Motor neuron (in vitro differentiated cells): ENCODE measurements around the gene PKNOX2. TPM values are rescaled to one million over a fixed set of nuclear protein-coding genes. Genes with fewer than 3 reads are reported as not detected.
A peak's percentile ranks its signal among the peaks of the same experiment; 100 is the strongest.

Source experiments
- ATAC-seq, 8 experiments: fragments of 200-7000 bp; cut with Tn5 transposase; replicated peaks in 6 of 8; 2 replicates each; pipeline ENCODE4 v1.8.0; 2021; ENCODE audit warnings: mild to moderate bottlenecking in 8 of 8, moderate library complexity in 8 of 8
- H3K27ac ChIP-seq, 2 donors: fragments of 250-450 bp; sonication (Bioruptor Pico); 2 replicates each; pipeline ENCODE4 v1.9.0; 2021; ENCODE audit warnings: antibody characterized with exemption in 2 of 2, mild to moderate bottlenecking in 2 of 2, moderate library complexity in 1 of 2
- H3K4me1 ChIP-seq, 2 donors: fragments of 250-450 bp; sonication (Bioruptor Pico); replicated peaks in 1 of 2; 2 replicates each; pipeline ENCODE4 v1.6.1; 2021; ENCODE audit warnings: antibody characterized with exemption in 2 of 2, mild to moderate bottlenecking in 2 of 2, moderate library complexity in 1 of 2
- H3K4me3 ChIP-seq, 5 donors: fragments of 250-450 bp; sonication (Bioruptor Pico); 2 replicates each; pipeline ENCODE4 v1.9.0; 2021; ENCODE audit warnings: antibody characterized with exemption in 5 of 5, mild to moderate bottlenecking in 5 of 5, moderate library complexity in 4 of 5
- WGBS, 10 experiments: fragments of 450-650 bp; shearing (Covaris generic); methylation state at CpG; one replicate each; pipeline ENCODE4 v1.0.0; 2022; 5-methylcytosine and 5-hydroxymethylcytosine counted together
- in situ Hi-C, 9 experiments: fragments of 400-800 bp; cut with MboI; loops; one replicate each; pipeline ENCODE4 v1.15.0; 2021; ENCODE audit warnings: low sequenced_read_pairs in 9 of 9, low pct_unique_long_range_greater_than_20kb in 2 of 9; ENCODE audit not compliant: unreplicated experiment in 9 of 9
- total RNA-seq, 8 experiments: library from RNA; unstranded; fragments of 300-600 nt; gene quantifications; 2 replicates each; pipeline versions ENCODE4 v1.2.3 to v1.2.4, GENCODE V29; 2022

The PKNOX2 gene
- total RNA-seq, 8 experiments from 2014 or later: 0.25 to 18.0 (median 9.1) TPM

- no peak overlapping the region for H3K4me3 ChIP-seq
- 42 to 100% (median 100%) methylated on average over 1 to 4 of the region's 5 CpGs; no CpG with 5 or more reads in 7 of the 10 experiments for WGBS, 10 experiments
- ATAC-seq: no peak
- H3K27ac ChIP-seq: no peak overlapping the region
- in situ Hi-C loops: no loop called here
- peaks cover 22 to 37% of the 10 kb centered on the region in 2 donors for H3K4me1 ChIP-seq
Observed at GRCh38 chr11:125308246-125308645, 143.7 kb downstream of the PKNOX2 start.

- WGBS, 10 experiments: 30 to 100% (median 90%) methylated on average over 1 to 6 of the region's 12 CpGs; no CpG with 5 or more reads in 6 of the 10 experiments
- no peak overlapping the region for H3K4me3 ChIP-seq
- in situ Hi-C loops: no loop called here
- ATAC-seq: no peak
- peaks cover 19 to 20% of the 10 kb centered on the region in 2 donors for H3K4me1 ChIP-seq
- no peak overlapping the region for H3K27ac ChIP-seq
Observed at GRCh38 chr11:125312391-125312790, 147.8 kb downstream of the PKNOX2 start.

- ATAC-seq: no peak
- 63 to 95% (median 84%) methylated on average over 3 to 8 of the region's 9 CpGs; no CpG with 5 or more reads in 3 of the 10 experiments for WGBS, 10 experiments
- no peak overlapping the region for H3K27ac ChIP-seq
- no peak overlapping the region for H3K4me3 ChIP-seq
- in situ Hi-C loops: no loop called here
- H3K4me1 ChIP-seq: peaks cover 19 to 20% of the 10 kb centered on the region in 2 donors
Observed at GRCh38 chr11:125312812-125313211, 148.3 kb downstream of the PKNOX2 start.

- WGBS, 10 experiments: 20 to 96% (median 80%) methylated on average over 3 to 8 of the region's 9 CpGs; no CpG with 5 or more reads in 2 of the 10 experiments
- H3K27ac ChIP-seq: no peak overlapping the region
- peak in 7 of 8 experiments; percentile 8 to 56 (median 34) for ATAC-seq
- H3K4me3 ChIP-seq: no peak overlapping the region
- H3K4me1 ChIP-seq: peaks cover 19 to 20% of the 10 kb centered on the region in 2 donors
- in situ Hi-C loops: no loop called here
Observed at GRCh38 chr11:125313271-125314219, 149.0 kb downstream of the PKNOX2 start.

- peaks cover 19 to 20% of the 10 kb centered on the region in 2 donors for H3K4me1 ChIP-seq
- in situ Hi-C loops: no loop called here
- no peak overlapping the region for H3K4me3 ChIP-seq
- H3K27ac ChIP-seq: peak overlapping the region in 1 of 2 donors; percentile 32
- WGBS, 10 experiments: 20 to 75% (median 40%) methylated on average over 1 to 11 of the region's 17 CpGs; no CpG with 5 or more reads in 5 of the 10 experiments
- ATAC-seq: peak in 5 of 8 experiments; percentile 4 to 61 (median 49)
Observed at GRCh38 chr11:125314276-125315078, 149.9 kb downstream of the PKNOX2 start.

- in situ Hi-C loops: no loop called here
- Histone ChIP-seq H3K4me1 (peaks cover 20 to 22% of the 10 kb centered on the region in 2 donors), H3K4me3 (no peak overlapping the region), H3K27ac (peak overlapping the region in 1 of 2 donors; percentile 32)
- WGBS, 10 experiments: 0 to 100% (median 50%) methylated on average over 1 to 4 of the region's 7 CpGs; no CpG with 5 or more reads in 3 of the 10 experiments
- ATAC-seq: peak in 5 of 8 experiments; percentile 53 to 75 (median 68)
Observed at GRCh38 chr11:125315079-125315740, 150.7 kb downstream of the PKNOX2 start.

GRCh38 chr11:125317416-125317815 lies 152.9 kb downstream of the PKNOX2 start:
- H3K4me3 ChIP-seq: no peak overlapping the region
- 0 to 63% (median 50%) methylated on average over 1 to 2 of the region's 2 CpGs; no CpG with 5 or more reads in 1 of the 10 experiments for WGBS, 10 experiments
- in situ Hi-C loops: no loop called here
- no peak overlapping the region for H3K27ac ChIP-seq
- H3K4me1 ChIP-seq: peaks cover 24 to 36% of the 10 kb centered on the region in 2 donors
- no peak for ATAC-seq

- peaks cover 30 to 49% of the 10 kb centered on the region in 2 donors for H3K4me1 ChIP-seq
- ATAC-seq: no peak
- in situ Hi-C loops: no loop called here
- H3K4me3 ChIP-seq: no peak overlapping the region
- no peak overlapping the region for H3K27ac ChIP-seq
- 60 to 100% (median 83%) methylated on average over 1 of the region's 1 CpG; no CpG with 5 or more reads in 6 of the 10 experiments for WGBS, 10 experiments
Observed at GRCh38 chr11:125319649-125320048, 155.1 kb downstream of the PKNOX2 start.

- in situ Hi-C loops: no loop called here
- 0 to 69% (median 29%) methylated on average over 1 to 3 of the region's 4 CpGs; no CpG with 5 or more reads in 1 of the 10 experiments for WGBS, 10 experiments
- peak in 5 of 8 experiments; percentile 59 to 74 (median 62) for ATAC-seq
Observed at GRCh38 chr11:125320347-125321076, 156.0 kb downstream of the PKNOX2 start.

GRCh38 chr11:125322289-125322688 lies 157.7 kb downstream of the PKNOX2 start:
- in situ Hi-C loops: no loop called here
- peaks cover 27 to 39% of the 10 kb centered on the region in 2 donors for H3K4me1 ChIP-seq
- H3K4me3 ChIP-seq: no peak overlapping the region
- H3K27ac ChIP-seq: no peak overlapping the region
- peak in 4 of 8 experiments; percentile 16 to 60 (median 44) for ATAC-seq
- WGBS, 10 experiments: 0 to 100% (median 57%) methylated on average over 1 to 8 of the region's 8 CpGs; no CpG with 5 or more reads in 3 of the 10 experiments

More at GRCh38 chr11:125320347-125321076, 156.0 kb downstream of the PKNOX2 start:
- no peak overlapping the region for H3K4me3 ChIP-seq
- peaks cover 24 to 40% of the 10 kb centered on the region in 2 donors for H3K4me1 ChIP-seq
- H3K27ac ChIP-seq: peak overlapping the region in 1 of 2 donors; percentile 28

GRCh38 chr11:125325196-125325595 lies 160.6 kb downstream of the PKNOX2 start:
- Histone ChIP-seq H3K27ac (no peak overlapping the region), H3K4me3 (no peak overlapping the region), H3K4me1 (peaks cover 33 to 49% of the 10 kb centered on the region in 2 donors)
- 0 to 93% (median 70%) methylated on average over 1 to 3 of the region's 3 CpGs; no CpG with 5 or more reads in 4 of the 10 experiments for WGBS, 10 experiments
- in situ Hi-C loops: loop anchor here in 4 of 9 experiments (25.0 kb wide), 3 partner anchors 163 to 363 kb away; partner anchors contain the start of genes PKNOX2 (in 3 of the 4) and CCDC15 (in 1 of the 4)
- ATAC-seq: no peak
